ENCODE data around the gene DAZAP2. TPM values are rescaled to one million over a fixed set of nuclear protein-coding genes. Genes with fewer than 3 reads are reported as not detected.
"Not testable (repeated sequence)": the region's sequence is repeated elsewhere in the genome, so short reads cannot be mapped to it uniquely, and the experiment has no call there.

The DAZAP2 gene
- total RNA-seq, 1 experiment from 2014 or later, result 100 TPM

GRCh38 chr12:51254536-51254935 lies 15.9 kb downstream of the DAZAP2 start:
- Mint-ChIP-seq H3K27me3 (ENCODE audit: insufficient read depth, unreplicated experiment) (no peaks in the 10 kb centered on the region), H3K27ac (ENCODE audit: unreplicated experiment) (no peak overlapping the region), H3K4me3 (ENCODE audit: unreplicated experiment) (no peak overlapping the region), H3K36me3 (ENCODE audit: insufficient read depth, unreplicated experiment) (peaks cover 72% of the 10 kb centered on the region), H3K4me1 (ENCODE audit: low read depth, unreplicated experiment) (no peaks in the 10 kb centered on the region), H3K9me3 (ENCODE audit: unreplicated experiment) (no peaks in the 10 kb centered on the region)
- BruUV-seq (replicated peaks), result no TSS peak
- ChIA-PET CTCF (interaction anchor here (0.8 kb wide), 1 partner anchor 86 kb away, joined by 3 read pairs; no protein-coding TSS in a partner anchor), POLR2A (no interaction called here)
- no peaks in the 10 kb centered on the region for H3K27me3 ChIP-seq (replicated peaks; ENCODE audit: control insufficient read depth, insufficient read depth, low read length)
- intact Hi-C loops (cut with micrococcal nuclease; ENCODE audit: unreplicated experiment), result no loop called here
- TF ChIP-seq CTCF (IDR thresholded peaks at IDR 0.05; ENCODE audit: insufficient read depth in 1 of 2, low read depth in 1 of 2, low read length in 1 of 2, severe bottlenecking in 1 of 2, unreplicated experiment in 1 of 2), result no peak
- no peaks in the 10 kb centered on the region for H3K9me3 ChIP-seq
- H3K4me1 ChIP-seq, result no peaks in the 10 kb centered on the region
- DNase-seq, result no peak
- H3K36me3 ChIP-seq (ENCODE audit: control insufficient read depth, insufficient read depth, low read length), result no peaks in the 10 kb centered on the region; the same call in none of the 2 replicates
- H3K4me3 ChIP-seq (ENCODE audit: low read depth, low read length), result no peak overlapping the region

GRCh38 chr12:51259600-51259999 lies 21.0 kb downstream of the DAZAP2 start:
- BruUV-seq (replicated peaks); H3K4me1 Mint-ChIP-seq (ENCODE audit: low read depth, unreplicated experiment); DNase-seq; H3K9me3 ChIP-seq; H3K4me3 Mint-ChIP-seq (ENCODE audit: unreplicated experiment); intact Hi-C loops (cut with micrococcal nuclease; ENCODE audit: unreplicated experiment); H3K27me3 ChIP-seq (replicated peaks; ENCODE audit: control insufficient read depth, insufficient read depth, low read length); H3K27ac Mint-ChIP-seq (ENCODE audit: unreplicated experiment); H3K4me1 ChIP-seq; H3K36me3 ChIP-seq (ENCODE audit: control insufficient read depth, insufficient read depth, low read length); H3K4me3 ChIP-seq (ENCODE audit: low read depth, low read length); POLR2A ChIA-PET; H3K9me3 Mint-ChIP-seq (ENCODE audit: unreplicated experiment); H3K27me3 Mint-ChIP-seq (ENCODE audit: insufficient read depth, unreplicated experiment): not testable (repeated sequence)
- peaks cover 61% of the 10 kb centered on the region for H3K36me3 Mint-ChIP-seq (ENCODE audit: insufficient read depth, unreplicated experiment)
- CTCF ChIA-PET, result interaction anchor here (1.1 kb wide), 1 partner anchor 43 kb away, joined by 8 read pairs; no protein-coding TSS in a partner anchor

GRCh38 chr12:51262758-51263177 lies 24.1 kb downstream of the DAZAP2 start:
- CTCF ChIA-PET, result interaction anchor here (0.5 to 1.0 kb wide), 2 partner anchors 78 to 150 kb away, joined by 3 to 4 read pairs; no protein-coding TSS in a partner anchor
- H3K4me3 Mint-ChIP-seq (ENCODE audit: unreplicated experiment), result no peak overlapping the region
- BruUV-seq (replicated peaks), result no TSS peak

More at GRCh38 chr12:51262758-51263177, 24.1 kb downstream of the DAZAP2 start:
- Mint-ChIP-seq H3K27ac (ENCODE audit: unreplicated experiment) (no peak overlapping the region), H3K36me3 (ENCODE audit: insufficient read depth, unreplicated experiment) (peaks cover 60% of the 10 kb centered on the region), H3K27me3 (ENCODE audit: insufficient read depth, unreplicated experiment) (no peaks in the 10 kb centered on the region), H3K9me3 (ENCODE audit: unreplicated experiment) (no peaks in the 10 kb centered on the region), H3K4me1 (ENCODE audit: low read depth, unreplicated experiment) (peaks cover 11% of the 10 kb centered on the region)
- intact Hi-C loops (cut with micrococcal nuclease; ENCODE audit: unreplicated experiment), result no loop called here
- DNase-seq, result peak; percentile 47
- POLR2A ChIA-PET, result no interaction called here
- no peak overlapping the region for H3K4me3 ChIP-seq (ENCODE audit: low read depth, low read length)
- H3K4me1 ChIP-seq, result peaks cover 2% of the 10 kb centered on the region; the same call in 1 of the 2 replicates
- H3K36me3 ChIP-seq (ENCODE audit: control insufficient read depth, insufficient read depth, low read length), result no peaks in the 10 kb centered on the region
- H3K9me3 ChIP-seq, result no peaks in the 10 kb centered on the region
- TF ChIP-seq CTCF (IDR thresholded peaks at IDR 0.05; ENCODE audit: insufficient read depth in 1 of 2, low read depth in 1 of 2, low read length in 1 of 2, severe bottlenecking in 1 of 2, unreplicated experiment in 1 of 2), result peak in 1 of 2 experiments; percentile 38
- no peaks in the 10 kb centered on the region for H3K27me3 ChIP-seq (replicated peaks; ENCODE audit: control insufficient read depth, insufficient read depth, low read length)

Measured in Caco-2 (cell line).